GM13977 (cell line): ENCODE measurements around the gene SRL.

Source experiments
- DNase-seq: peaks from one replicate; pipeline ENCODE4 v3.0.0; 2012; ENCODE audit warnings: low spot score
- CTCF ChIP-seq: IDR thresholded peaks from 2 replicates; pipeline ENCODE4 v1.5.1; 2012; ENCODE audit warnings: mild to moderate bottlenecking, control low read depth; ENCODE audit not compliant: insufficient read depth; ENCODE audit errors: extremely low read depth, missing control alignments
- in situ Hi-C: fragments of 300-500 bp; cut with MboI; formaldehyde crosslinking; loops from one replicate; pipeline ENCODE4 v1.12.0; 2022; ENCODE audit warnings: low sequenced_read_pairs, low pct_unique_long_range_greater_than_20kb, mixed read lengths, inconsistent platforms; ENCODE audit not compliant: unreplicated experiment

Gene SRL

GRCh38 chr16:4241928-4242283, at the start of gene SRL:
Gene SRL, minus strand, starts transcription at chr16:4242080. Its CDS starts 13 bp downstream, at chr16:4242067.
- no peak for DNase-seq
- TF ChIP-seq CTCF: no peak
- in situ Hi-C loops: no loop called here

GRCh38 chr16:4290236-4290830, 48.5 kb upstream of the SRL start:
- in situ Hi-C loops: no loop called here
- DNase-seq: no peak
- no peak for TF ChIP-seq CTCF

GRCh38 chr16:4288148-4288921, 46.5 kb upstream of the SRL start:
- in situ Hi-C loops: loop anchor here (5.0 kb wide), 1 partner anchor 44 kb away; no protein-coding TSS in a partner anchor
- TF ChIP-seq CTCF: peak; percentile 100
- DNase-seq: peak; percentile 91

GRCh38 chr16:4285167-4285566, 43.3 kb upstream of the SRL start:
- no peak for DNase-seq
- in situ Hi-C loops: loop anchor here (5.0 kb wide), 1 partner anchor 47 kb away; no protein-coding TSS in a partner anchor
- TF ChIP-seq CTCF: no peak

- no peak for DNase-seq
- TF ChIP-seq CTCF: no peak
- in situ Hi-C loops: no loop called here
These were observed 42.1 kb upstream of the SRL start for GRCh38 chr16:4283939-4284338.

GRCh38 chr16:4283441-4283840, 41.6 kb upstream of the SRL start:
- in situ Hi-C loops: no loop called here
- TF ChIP-seq CTCF: no peak
- no peak for DNase-seq
